ENCODE data around the gene SLC1A2. TPM values are rescaled to one million over a fixed set of nuclear protein-coding genes. Genes with fewer than 3 reads are reported as not detected.

SLC1A2 gene
- total RNA-seq, 3 donors from 2014 or later, result 0.32 to 23.7 (median 10.5) TPM

DNA sequence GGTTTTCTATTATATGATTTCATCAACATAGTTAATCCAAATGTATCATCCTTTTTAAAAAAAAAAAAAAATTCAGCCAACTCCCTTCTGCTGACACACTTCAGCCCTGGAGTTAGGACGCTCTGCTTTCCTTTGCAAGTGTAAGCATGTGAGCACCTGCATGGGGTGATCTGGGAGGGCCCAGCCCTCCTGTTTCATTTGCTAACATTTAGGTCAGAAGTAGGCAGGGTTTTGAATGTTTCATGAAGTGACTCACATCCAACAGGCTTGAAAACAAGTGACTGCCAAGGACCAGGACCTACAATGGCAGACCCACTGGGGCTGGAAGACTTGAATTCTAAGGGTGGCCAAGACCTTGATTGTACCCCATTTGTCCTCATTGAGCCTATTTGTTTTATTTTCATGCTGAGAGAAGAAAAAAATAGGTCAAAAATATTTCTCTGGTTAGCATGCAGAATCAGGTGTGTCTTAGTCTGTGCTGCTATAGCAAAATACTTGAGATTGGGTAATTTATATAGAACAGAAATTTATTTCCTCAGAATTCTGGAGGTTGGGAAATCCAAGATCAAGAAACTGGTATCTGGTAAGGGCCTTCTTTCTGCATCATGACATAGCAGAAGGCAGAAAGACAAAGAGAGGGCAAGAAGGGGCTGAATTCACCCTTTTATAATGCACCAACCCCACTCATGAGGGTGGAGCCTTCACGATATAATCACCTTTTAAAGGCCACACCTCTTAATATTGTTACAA lies 142.8 kb downstream of the SLC1A2 start:
- H3K36me3 ChIP-seq, result no peaks in the 10 kb centered on the region
- no peaks in the 10 kb centered on the region for H3K9me3 ChIP-seq
- no peak for DNase-seq (ENCODE audit: low spot score in 2 of 2)
- intact Hi-C loops (cut with DNase I; ENCODE audit: low total_unique reads), result no loop called here
- no peaks in the 10 kb centered on the region for H3K4me1 ChIP-seq
- H3K27me3 ChIP-seq, result no peaks in the 10 kb centered on the region
- TF ChIP-seq POLR2A (IDR thresholded peaks at IDR 0.05), result no peak
- no peak for TF ChIP-seq POLR2AphosphoS5 (IDR thresholded peaks at IDR 0.05)
- no peak for TF ChIP-seq CTCF (IDR thresholded peaks at IDR 0.05)
- no peak overlapping the region for H3K4me3 ChIP-seq
- H3K27ac ChIP-seq, result peak overlapping the region; percentile 50 to 87

DNA sequence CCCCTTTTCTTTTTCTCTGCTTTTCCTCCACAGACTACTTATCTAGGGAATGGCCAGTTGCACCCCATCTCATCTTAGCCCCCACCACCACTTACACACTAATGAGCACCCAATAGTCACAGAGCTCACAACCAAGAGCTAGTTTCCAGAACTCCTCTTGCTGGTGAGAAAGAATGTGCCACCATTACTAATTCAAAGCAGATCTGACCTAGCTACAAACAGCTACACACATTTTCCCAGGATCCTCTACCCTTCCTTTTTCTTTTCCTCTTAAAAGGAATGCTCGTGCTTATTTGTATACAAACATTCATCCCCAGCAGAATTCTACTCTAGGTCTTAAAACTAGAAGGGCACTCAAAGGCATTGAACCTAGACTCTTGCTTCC lies 143.6 kb downstream of the SLC1A2 start:
- Histone ChIP-seq H3K9me3 (no peaks in the 10 kb centered on the region), H3K27me3 (no peaks in the 10 kb centered on the region), H3K27ac (peak overlapping the region; percentile 82 to 87), H3K4me3 (no peak overlapping the region), H3K36me3 (no peaks in the 10 kb centered on the region), H3K4me1 (no peaks in the 10 kb centered on the region)
- no peak for DNase-seq (ENCODE audit: low spot score in 2 of 2)
- TF ChIP-seq POLR2AphosphoS5 (IDR thresholded peaks at IDR 0.05), result no peak
- intact Hi-C loops (cut with DNase I; ENCODE audit: low total_unique reads), result no loop called here

- Histone ChIP-seq H3K4me1 (no peaks in the 10 kb centered on the region), H3K36me3 (no peaks in the 10 kb centered on the region), H3K27me3 (no peaks in the 10 kb centered on the region), H3K27ac (peak overlapping the region; percentile 82 to 87), H3K4me3 (no peak overlapping the region), H3K9me3 (no peaks in the 10 kb centered on the region)
- TF ChIP-seq CTCF (IDR thresholded peaks at IDR 0.05) (no peak), POLR2A (IDR thresholded peaks at IDR 0.05) (no peak), POLR2AphosphoS5 (IDR thresholded peaks at IDR 0.05) (no peak)
- DNase-seq (ENCODE audit: low spot score in 2 of 2), result peak; percentile 81 to 82
- intact Hi-C loops (cut with DNase I; ENCODE audit: low total_unique reads), result no loop called here
Observed at GRCh38 chr11:35274909-35275785, 144.2 kb downstream of the SLC1A2 start.

DNA sequence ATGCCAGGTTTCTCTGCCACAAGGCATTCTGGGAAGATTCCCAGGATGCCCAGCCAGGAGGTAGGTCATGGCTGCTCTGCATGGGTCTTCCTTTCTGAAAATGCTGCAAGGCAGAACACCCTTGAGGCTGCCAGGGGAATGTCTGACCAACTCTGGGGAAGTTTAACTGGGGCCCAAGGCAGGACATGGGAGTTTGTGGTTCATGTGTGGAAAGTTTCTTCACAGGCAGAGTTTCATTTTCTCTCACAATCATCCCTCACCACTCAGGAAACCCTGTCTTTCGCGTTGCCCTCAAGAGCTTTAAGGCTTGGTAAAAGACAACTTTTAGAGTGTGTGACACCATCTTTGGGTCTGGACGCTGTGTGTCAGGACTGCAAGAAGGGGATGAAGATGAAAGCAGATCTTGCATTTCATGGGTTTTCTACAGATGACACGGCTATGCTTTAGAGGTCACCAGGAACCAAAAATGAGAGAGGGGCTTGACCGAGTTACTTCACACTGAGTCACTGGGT lies 146.9 kb downstream of the SLC1A2 start:
- no peak overlapping the region for H3K4me3 ChIP-seq
- no peaks in the 10 kb centered on the region for H3K27me3 ChIP-seq
- intact Hi-C loops (cut with DNase I; ENCODE audit: low total_unique reads), result no loop called here
- no peaks in the 10 kb centered on the region for H3K9me3 ChIP-seq
- no peak for DNase-seq (ENCODE audit: low spot score in 2 of 2)
- H3K4me1 ChIP-seq, result no peaks in the 10 kb centered on the region
- TF ChIP-seq CTCF (IDR thresholded peaks at IDR 0.05) (no peak), POLR2AphosphoS5 (IDR thresholded peaks at IDR 0.05) (no peak), POLR2A (IDR thresholded peaks at IDR 0.05) (no peak)
- no peak overlapping the region for H3K27ac ChIP-seq
- H3K36me3 ChIP-seq, result no peaks in the 10 kb centered on the region

DNA sequence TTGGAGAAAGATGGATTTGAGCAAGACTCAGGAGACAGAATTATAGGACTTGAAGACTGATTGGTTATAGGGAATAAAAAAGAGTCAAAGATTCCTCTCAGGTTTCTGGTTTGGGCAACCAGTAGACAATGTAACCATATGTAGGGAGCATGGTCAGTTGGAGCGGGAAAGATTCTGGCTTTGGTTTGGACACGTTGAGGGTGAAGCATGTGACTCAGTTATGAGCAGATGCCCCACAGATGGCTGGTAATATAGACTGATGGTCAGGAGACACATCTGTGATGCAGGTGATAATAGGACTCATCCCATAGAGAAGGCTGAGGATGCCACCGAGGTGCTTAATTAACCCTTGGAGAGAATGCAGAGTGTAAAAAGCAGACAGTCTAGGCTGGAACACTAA lies 148.3 kb downstream of the SLC1A2 start:
- no peak for DNase-seq (ENCODE audit: low spot score in 2 of 2)
- no peak overlapping the region for H3K27ac ChIP-seq
- no peaks in the 10 kb centered on the region for H3K27me3 ChIP-seq
- H3K9me3 ChIP-seq, result no peaks in the 10 kb centered on the region
- intact Hi-C loops (cut with DNase I; ENCODE audit: low total_unique reads), result no loop called here
- no peak for TF ChIP-seq POLR2A (IDR thresholded peaks at IDR 0.05)
- no peak for TF ChIP-seq CTCF (IDR thresholded peaks at IDR 0.05)
- no peak for TF ChIP-seq POLR2AphosphoS5 (IDR thresholded peaks at IDR 0.05)
- no peaks in the 10 kb centered on the region for H3K36me3 ChIP-seq
- H3K4me3 ChIP-seq, result no peak overlapping the region
- H3K4me1 ChIP-seq, result no peaks in the 10 kb centered on the region

All from breast epithelium (tissue), 4 donors.